ENCODE results near the gene ARNT2. TPM values are rescaled to one million over a fixed set of nuclear protein-coding genes. Genes with fewer than 3 reads are reported as not detected.

ARNT2 gene
- total and polyA plus RNA-seq, 10 of the 15 experiments (the other 5 are each of a cell fraction or from before 2014, with no cell fraction given): 0.07 to 0.49 (median 0.09) TPM; not detected in 6

- TF ChIP-seq NFYA (IDR thresholded peaks at IDR 0.05; ENCODE audit: borderline replicate concordance, low read depth, low read length) (no peak), ZNF24 (IDR thresholded peaks at IDR 0.05) (no peak), PAX5 (IDR thresholded peaks at IDR 0.05; ENCODE audit: borderline replicate concordance, low read depth, low read length) (no peak), MTA2 (IDR thresholded peaks at IDR 0.05; ENCODE audit: low read depth) (no peak), PBX3 (IDR thresholded peaks at IDR 0.05; ENCODE audit: insufficient replicate concordance, low read depth, low read length) (no peak), CTCF (IDR thresholded peaks at IDR 0.05 in 2 of 3, conservative IDR thresholded peaks at IDR 0.05 in 1 of 3; ENCODE audit: control insufficient read depth in 2 of 3, extremely low read depth in 1 of 3, insufficient read depth in 1 of 3, low read depth in 3 of 3, low read length in 3 of 3) (no peak)
- TF ChIP-seq, protein P1, sequence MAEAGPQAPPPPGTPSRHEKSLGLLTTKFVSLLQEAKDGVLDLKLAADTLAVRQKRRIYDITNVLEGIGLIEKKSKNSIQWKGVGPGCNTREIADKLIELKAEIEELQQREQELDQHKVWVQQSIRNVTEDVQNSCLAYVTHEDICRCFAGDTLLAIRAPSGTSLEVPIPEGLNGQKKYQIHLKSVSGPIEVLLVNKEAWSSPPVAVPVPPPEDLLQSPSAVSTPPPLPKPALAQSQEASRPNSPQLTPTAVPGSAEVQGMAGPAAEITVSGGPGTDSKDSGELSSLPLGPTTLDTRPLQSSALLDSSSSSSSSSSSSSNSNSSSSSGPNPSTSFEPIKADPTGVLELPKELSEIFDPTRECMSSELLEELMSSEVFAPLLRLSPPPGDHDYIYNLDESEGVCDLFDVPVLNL (IDR thresholded peaks at IDR 0.05; ENCODE audit: low read depth, low read length): no peak
These were observed 15.9 kb upstream of the ARNT2 start (continued) for GRCh38 chr15:80388326-80388725.

- SMC1A ChIA-PET (ENCODE audit: uncharacterized antibody, unreplicated experiment): no interaction called here
- Histone ChIP-seq H3K4me2 (ENCODE audit: control insufficient read depth, insufficient read depth) (no peak overlapping the region), H3K27me3 (replicated peaks in 1 of 2; ENCODE audit: control insufficient read depth in 2 of 2, insufficient read depth in 2 of 2, low read length in 1 of 2) (no peaks in the 10 kb centered on the region; a peak in 1 of 4 replicates), H3K27ac (ENCODE audit: control insufficient read depth, insufficient read depth) (no peak overlapping the region), H4K20me1 (ENCODE audit: control insufficient read depth, insufficient read depth) (no peaks in the 10 kb centered on the region), H3K9me3 (replicated peaks; ENCODE audit: control insufficient read depth, insufficient read depth, low read length) (no peaks in the 10 kb centered on the region), H3K79me2 (ENCODE audit: control insufficient read depth, insufficient read depth, low read length) (no peaks in the 10 kb centered on the region), H3K36me3 (ENCODE audit: control insufficient read depth in 2 of 2, insufficient read depth in 2 of 2, low read length in 1 of 2) (no peaks in the 10 kb centered on the region), H3K4me1 (ENCODE audit: control insufficient read depth, insufficient read depth, low read length) (no peaks in the 10 kb centered on the region), H3K4me3 (no peak overlapping the region), H3K9ac (ENCODE audit: control insufficient read depth, insufficient read depth, low read length) (no peak overlapping the region), H2AFZ (ENCODE audit: control insufficient read depth, low read depth, low read length) (no peak overlapping the region)
- no peak for DNase-seq (ENCODE audit: low read depth, low spot score)
- RAD21 ChIA-PET (ENCODE audit: unreplicated experiment): no interaction called here
- in situ Hi-C loops (cut with MboI) (no loop called here), intact Hi-C loops (cut with micrococcal nuclease; ENCODE audit: unreplicated experiment) (no loop called here)
- TF ChIP-seq NRF1 (conservative IDR thresholded peaks at IDR 0.05; ENCODE audit: low read depth, low read length) (no peak), STAT1 (conservative IDR thresholded peaks at IDR 0.05) (no peak), MTA2 (IDR thresholded peaks at IDR 0.05; ENCODE audit: low read depth) (no peak), MYC (IDR thresholded peaks at IDR 0.05; ENCODE audit: insufficient read depth, insufficient read length, insufficient replicate concordance, low read length, severe bottlenecking) (no peak), ELK1 (IDR thresholded peaks at IDR 0.05; ENCODE audit: low read depth, low read length) (no peak)
- FAIRE-seq: no peak
- CTCF ChIA-PET: interaction anchor here (1.7 kb wide), 1 partner anchor 10 kb away, joined by 4 read pairs; no protein-coding TSS in a partner anchor
- no peak for ATAC-seq
- POLR2A ChIA-PET: no interaction called here
- no TSS peak for BruUV-seq (replicated peaks)
- 4% methylated on average over 1 of the region's 1 CpG for WGBS (ENCODE audit: insufficient coverage, insufficient replicate concordance, low lambda C conversion rate, missing lambda C conversion rate)
These were observed 14.8 kb upstream of the ARNT2 start for GRCh38 chr15:80389370-80389769.

Measured in GM12878 (cell line).